H1 (cell line): ENCODE measurements around the gene SUMF1. TPM values are rescaled to one million over a fixed set of nuclear protein-coding genes. Genes with fewer than 3 reads are reported as not detected.

Source experiments
- CTCF ChIA-PET: fragments of 300-600 bp; sonication (Branson Sonifier 250); formaldehyde crosslinking; loops from one replicate; lab custom pipeline; 2021; ENCODE audit not compliant: partially characterized antibody; lab: Charles Lee
- POLR2A ChIA-PET: fragments of 300-600 bp; sonication (Branson Sonifier 250); formaldehyde crosslinking; loops from one replicate; lab custom pipeline; 2021; ENCODE audit warnings: inconsistent platforms; ENCODE audit not compliant: partially characterized antibody; lab: Charles Lee
- DNase-seq, 2 experiments: peaks; one replicate each; pipeline versions ENCODE4 v3.0.0 to v3.0.0-alpha.2; 2010 to 2022; ENCODE audit warnings: low spot score in 2 of 2, low read depth in 1 of 2, mixed read lengths in 1 of 2
- FAIRE-seq: peaks from 2 replicates; lab custom pipeline; 2011; peaks lifted over from hg19 to GRCh38; lab: Jason Lieb, UNC
- H2AFZ ChIP-seq: 2 replicates; pipeline ENCODE4 v1.8.1; 2012; ENCODE audit warnings: low read length, inconsistent platforms
- H2AK5ac ChIP-seq: 2 replicates; pipeline ENCODE4 v1.6.1; 2013; ENCODE audit warnings: low read depth, low read length
- H2BK120ac ChIP-seq: replicated peaks from 2 replicates; pipeline ENCODE3; 2013; ENCODE audit warnings: low read depth, low read length, inconsistent platforms
- H2BK12ac ChIP-seq: 2 replicates; pipeline ENCODE4 v1.6.1; 2013; ENCODE audit warnings: low read depth, low read length
- H2BK15ac ChIP-seq: 2 replicates; pipeline ENCODE4 v1.6.1; 2013; ENCODE audit warnings: low read length
- H2BK20ac ChIP-seq: 2 replicates; pipeline ENCODE4 v1.6.1; 2013; ENCODE audit warnings: low read length
- H2BK5ac ChIP-seq: 2 replicates; pipeline ENCODE4 v1.6.1; 2013; ENCODE audit warnings: low read depth, low read length
- H3K14ac ChIP-seq: 2 replicates; pipeline ENCODE4 v1.6.1; 2013; ENCODE audit warnings: inconsistent platforms; ENCODE audit not compliant: insufficient read length
- H3K18ac ChIP-seq: 2 replicates; pipeline ENCODE4 v1.6.1; 2013; ENCODE audit warnings: low read length; ENCODE audit errors: extremely low read depth
- H3K23ac ChIP-seq: 2 replicates; pipeline ENCODE4 v1.6.1; 2013; ENCODE audit warnings: inconsistent platforms; ENCODE audit not compliant: insufficient read length
- H3K23me2 ChIP-seq: 2 replicates; pipeline ENCODE4 v1.6.1; 2013; ENCODE audit warnings: low read depth, low read length
- H3K27ac ChIP-seq: 2 replicates; pipeline ENCODE4 v1.6.1; 2011; ENCODE audit warnings: low read depth, low read length, inconsistent platforms
- H3K27me3 ChIP-seq, 4 experiments: replicated peaks in 1 of 4; 1 replicate in 1 of 4; 2 replicates in 3 of 4; pipeline versions ENCODE4 v1.6.1 to v1.8.1; 2011 to 2013; ENCODE audit warnings: low read length in 3 of 4, mild to moderate bottlenecking in 3 of 4, inconsistent platforms in 2 of 4, mixed read lengths in 2 of 4, moderate library complexity in 1 of 4; ENCODE audit not compliant: control insufficient read depth in 3 of 4, insufficient read depth in 3 of 4; ENCODE audit errors: extremely low read depth in 1 of 4
- H3K36me3 ChIP-seq, 4 experiments: 2 replicates each; pipeline versions ENCODE4 v1.6.1 to v1.8.1; 2011 to 2013; ENCODE audit warnings: mild to moderate bottlenecking in 4 of 4, low read length in 3 of 4, moderate library complexity in 2 of 4, control low read depth in 1 of 4, inconsistent platforms in 1 of 4; ENCODE audit not compliant: insufficient read depth in 4 of 4, control insufficient read depth in 2 of 4
- H3K4ac ChIP-seq: replicated peaks from 2 replicates; pipeline ENCODE3; 2013; ENCODE audit warnings: low read length, low read depth, mixed read lengths, inconsistent platforms; ENCODE audit not compliant: insufficient read length
- H3K4me1 ChIP-seq, 4 experiments: replicated peaks in 1 of 4; 1 replicate in 1 of 4; 2 replicates in 3 of 4; pipeline versions ENCODE4 v1.6.1 to v1.8.1; 2011 to 2013; ENCODE audit warnings: low read length in 3 of 4, inconsistent platforms in 2 of 4, mixed read lengths in 1 of 4; ENCODE audit not compliant: insufficient read depth in 4 of 4, control insufficient read depth in 3 of 4
- H3K4me2 ChIP-seq, 2 experiments: 2 replicates each; pipeline versions ENCODE4 v1.6.1 to v1.8.1; 2011 to 2013; ENCODE audit warnings: low read depth in 2 of 2, low read length in 2 of 2, control low read depth in 1 of 2, inconsistent platforms in 1 of 2, mild to moderate bottlenecking in 1 of 2; ENCODE audit not compliant: insufficient read depth in 1 of 2
- H3K4me3 ChIP-seq, 4 experiments: fragments of 200-600, 300-600 bp in 1 of 4; sonication (generic), shearing (Covaris generic), sonication (Bioruptor Twin) in 1 of 4; 2 replicates each; pipeline versions ENCODE4 v1.5.1 to v1.8.1; 2011 to 2016; ENCODE audit warnings: low read length in 4 of 4, low read depth in 3 of 4, control low read depth in 2 of 4, inconsistent platforms in 2 of 4, mild to moderate bottlenecking in 2 of 4, mixed read lengths in 1 of 4, moderate library complexity in 1 of 4; ENCODE audit not compliant: insufficient read depth in 2 of 4; ENCODE audit errors: extremely low read depth in 1 of 4
- H3K56ac ChIP-seq: replicated peaks from 2 replicates; pipeline ENCODE3; 2013; ENCODE audit warnings: low read depth, mild to moderate bottlenecking, mixed read lengths, low read length, inconsistent platforms; ENCODE audit not compliant: insufficient read length
- H3K79me1 ChIP-seq: 2 replicates; pipeline ENCODE4 v1.6.1; 2013; ENCODE audit warnings: low read depth, low read length, control low read depth
- H3K79me2 ChIP-seq, 2 experiments: 2 replicates each; pipeline versions ENCODE4 v1.6.1 to v1.8.1; 2012 to 2013; ENCODE audit warnings: low read length in 2 of 2, mild to moderate bottlenecking in 2 of 2, inconsistent platforms in 1 of 2; ENCODE audit not compliant: insufficient read depth in 2 of 2, control insufficient read depth in 1 of 2
- H3K9ac ChIP-seq, 4 experiments: replicated peaks in 1 of 4; 1 replicate in 1 of 4; 2 replicates in 3 of 4; pipeline versions ENCODE4 v1.6.1 to v1.8.1; 2011 to 2013; ENCODE audit warnings: low read depth in 3 of 4, low read length in 3 of 4, control low read depth in 2 of 4, mild to moderate bottlenecking in 2 of 4, moderate library complexity in 2 of 4, inconsistent platforms in 1 of 4; ENCODE audit errors: extremely low read depth in 1 of 4
- H3K9me3 ChIP-seq, 2 experiments: 2 replicates each; pipeline versions ENCODE4 v1.6.1 to v1.8.1; 2012 to 2013; ENCODE audit warnings: mild to moderate bottlenecking in 2 of 2, moderate library complexity in 2 of 2, control low read depth in 1 of 2, inconsistent platforms in 1 of 2, low read depth in 1 of 2, low read length in 1 of 2, mixed read lengths in 1 of 2; ENCODE audit not compliant: insufficient read depth in 2 of 2
- H4K20me1 ChIP-seq, 2 experiments: replicated peaks in 1 of 2; 2 replicates each; pipeline versions ENCODE3 to v1.8.1; 2011 to 2013; ENCODE audit warnings: inconsistent platforms in 2 of 2, low read length in 2 of 2, mild to moderate bottlenecking in 1 of 2; ENCODE audit not compliant: insufficient read depth in 2 of 2, control insufficient read depth in 1 of 2
- H4K5ac ChIP-seq: 2 replicates; pipeline ENCODE4 v1.6.1; 2013; ENCODE audit warnings: low read length, low read depth, mixed read lengths, inconsistent platforms; ENCODE audit not compliant: insufficient read length
- H4K8ac ChIP-seq: 2 replicates; pipeline ENCODE4 v1.8.0; 2013; ENCODE audit warnings: mild to moderate bottlenecking, moderate library complexity, low read length, inconsistent platforms; ENCODE audit not compliant: insufficient read depth; ENCODE audit errors: extremely low read depth
- H4K91ac ChIP-seq: replicated peaks from 2 replicates; pipeline ENCODE3; 2013; ENCODE audit warnings: low read length, mixed read lengths, inconsistent platforms; ENCODE audit not compliant: insufficient read length
- JUN ChIP-seq: IDR thresholded peaks from 2 replicates; pipeline ENCODE4 v1.6.1; 2011; ENCODE audit warnings: low read depth, mild to moderate bottlenecking, improper control_type of control experiment, low read length
- KDM1A ChIP-seq: fragments of 200-600, 300-600 bp; sonication (generic); IDR thresholded peaks from 2 replicates; pipeline ENCODE4 v1.7.1; 2016; ENCODE audit warnings: mild to moderate bottlenecking, low read length, borderline replicate concordance
- RNF2 ChIP-seq: fragments of 200-900, 300-1000 bp; sonication (generic); IDR thresholded peaks from 2 replicates; pipeline ENCODE4 v1.7.1; 2016; ENCODE audit warnings: borderline replicate concordance, low read depth, mild to moderate bottlenecking, antibody characterized with exemption, low read length; ENCODE audit not compliant: poor library complexity, severe bottlenecking; ENCODE audit errors: missing control alignments
- SUZ12 ChIP-seq: fragments of 200-600 bp; sonication (generic); IDR thresholded peaks from 2 replicates; pipeline ENCODE4 v1.6.1; 2012; ENCODE audit warnings: mild to moderate bottlenecking, inconsistent platforms, low read length, moderate library complexity, mixed read lengths
- WGBS, 2 experiments: shearing (Covaris generic) in 1 of 2; methylation state at CpG; one replicate each; pipeline versions ENCODE4 v1.1.6 to v1.1.7; 2013 to 2015; ENCODE audit warnings: low lambda C conversion rate in 2 of 2, mixed read lengths in 2 of 2, inconsistent platforms in 1 of 2, low coverage in 1 of 2, missing lambda C conversion rate in 1 of 2; ENCODE audit not compliant: insufficient replicate concordance in 2 of 2, insufficient coverage in 1 of 2, insufficient read length in 1 of 2; ENCODE audit errors: extremely low coverage in 1 of 2, missing lambda C conversion rate in 1 of 2; 5-methylcytosine and 5-hydroxymethylcytosine counted together
- polyA plus RNA-seq, 7 experiments: library from polyadenylated mRNA; depleted of rRNA in 3 of 7; stranded (reverse) in 5 of 7; unstranded in 2 of 7; fragments of >200 nt in 5 of 7; fragments of 200-250 nt in 2 of 7; gene quantifications; 1 replicate in 5 of 7; 2 replicates in 1 of 7; 4 replicates in 1 of 7; pipeline versions ENCODE4 v1.2.1 to v1.2.3, GENCODE V29; 2011 to 2013; ENCODE audit warnings: missing spikeins in 2 of 7, mixed read lengths in 2 of 7
- total RNA-seq: library from RNA; stranded (reverse); fragmentation: NEBNext Ultra II Directional; extraction: Animal tissue kit (Norgen Biotek cat#: 25700); gene quantifications from 2 replicates; pipeline ENCODE4 v1.2.1, GENCODE V29; 2021
- TF ChIP-seq, protein P1 (sequence below): IDR thresholded peaks from 2 replicates; pipeline ENCODE4 v1.6.1; 2012; ENCODE audit warnings: inconsistent platforms

Gene SUMF1
- total and polyA plus RNA-seq, 2 of the 8 experiments (the other 6 are each of a cell fraction or from before 2014, with no cell fraction given): 12.5 to 15.0 TPM

DNA sequence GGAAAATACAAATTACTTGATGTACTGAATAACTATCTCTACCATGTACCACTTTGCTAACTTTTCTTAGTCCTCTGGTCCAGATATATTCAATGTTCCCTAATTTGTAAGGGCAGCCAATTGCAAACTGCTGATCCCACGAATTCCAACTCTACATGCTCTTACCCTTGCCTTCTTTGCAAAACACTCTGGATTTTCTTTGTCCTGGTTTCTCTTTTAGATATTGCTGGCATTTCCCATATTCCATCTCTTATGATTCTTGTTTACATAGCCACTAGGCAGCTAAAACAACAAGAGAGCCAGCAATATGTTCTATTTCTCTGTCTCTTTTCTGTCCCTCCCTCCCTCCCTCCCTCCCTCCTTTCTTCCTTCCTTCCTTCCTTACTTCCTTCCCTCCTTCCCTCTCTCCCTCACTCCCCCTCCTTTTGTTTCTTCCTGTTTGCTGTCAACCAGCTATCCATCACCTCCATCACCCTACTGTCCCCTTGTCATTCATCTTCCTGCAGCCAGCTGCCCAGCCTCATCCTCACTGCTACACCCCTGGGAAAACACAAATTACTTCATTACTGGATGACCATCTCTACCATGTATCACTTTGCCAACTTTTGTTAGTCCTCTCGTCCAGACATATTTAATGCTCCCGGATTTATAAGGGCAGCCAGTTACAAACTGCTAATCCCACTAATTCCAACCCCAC is 130.1 kb downstream of the SUMF1 start:
- DNase-seq (no peak), FAIRE-seq (no peak)
- ChIA-PET CTCF (interaction anchor here (2.3 to 4.2 kb wide), 3 partner anchors 14 to 22 kb away, joined by 6 to 21 read pairs (median 13); no protein-coding TSS in a partner anchor), POLR2A (no interaction called here)
- no peak overlapping the region for H3K14ac ChIP-seq
- no peaks in the 10 kb centered on the region for H3K79me1 ChIP-seq
- no peak overlapping the region for H2AFZ ChIP-seq
- H3K27ac ChIP-seq: no peak overlapping the region
- H3K4ac ChIP-seq: no peak overlapping the region
- no peak overlapping the region for H3K23ac ChIP-seq
- H3K9me3 ChIP-seq: no peaks in the 10 kb centered on the region
- H3K9ac ChIP-seq: no peak overlapping the region
- no peaks in the 10 kb centered on the region for H3K27me3 ChIP-seq
- H3K56ac ChIP-seq: no peak overlapping the region
- no peak overlapping the region for H2AK5ac ChIP-seq
- H3K18ac ChIP-seq: no peak overlapping the region
- H3K23me2 ChIP-seq: 0 out of 2 replicates have a peak, but pooled peaks cover 2% of the 10 kb centered on the region
- H2BK15ac ChIP-seq: no peak overlapping the region
- no peak overlapping the region for H4K5ac ChIP-seq
- no peaks in the 10 kb centered on the region for H3K79me2 ChIP-seq
- H3K4me1 ChIP-seq: peaks cover 1 to 11% (median 6%) of the 10 kb centered on the region in 4 experiments; a peak in 4 of 7 replicates
- H3K4me3 ChIP-seq: no peak overlapping the region
- no peak overlapping the region for H4K91ac ChIP-seq
- no peaks in the 10 kb centered on the region for H4K20me1 ChIP-seq
- no peaks in the 10 kb centered on the region for H3K36me3 ChIP-seq
- no peak overlapping the region for H2BK20ac ChIP-seq
- H2BK120ac ChIP-seq: no peak overlapping the region
- no peak overlapping the region for H2BK12ac ChIP-seq
- WGBS, 2 experiments: 78% methylated on average over 3 of the region's 3 CpGs; no CpG with 5 or more reads in 1 of the 2 experiments
- no peak overlapping the region for H3K4me2 ChIP-seq
- H2BK5ac ChIP-seq: no peak overlapping the region
- H4K8ac ChIP-seq: no peak overlapping the region
- TF ChIP-seq KDM1A (no peak), JUN (no peak), SUZ12 (no peak), RNF2 (no peak)
- TF ChIP-seq, protein P1, sequence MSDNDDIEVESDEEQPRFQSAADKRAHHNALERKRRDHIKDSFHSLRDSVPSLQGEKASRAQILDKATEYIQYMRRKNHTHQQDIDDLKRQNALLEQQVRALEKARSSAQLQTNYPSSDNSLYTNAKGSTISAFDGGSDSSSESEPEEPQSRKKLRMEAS: no peak
